Measurements from ENCODE around the gene CDKAL1. TPM values are rescaled to one million over a fixed set of nuclear protein-coding genes. Genes with fewer than 3 reads are reported as not detected.

Gene CDKAL1
- total RNA-seq, 1 donor from 2014 or later, result 11.2 TPM

DNA sequence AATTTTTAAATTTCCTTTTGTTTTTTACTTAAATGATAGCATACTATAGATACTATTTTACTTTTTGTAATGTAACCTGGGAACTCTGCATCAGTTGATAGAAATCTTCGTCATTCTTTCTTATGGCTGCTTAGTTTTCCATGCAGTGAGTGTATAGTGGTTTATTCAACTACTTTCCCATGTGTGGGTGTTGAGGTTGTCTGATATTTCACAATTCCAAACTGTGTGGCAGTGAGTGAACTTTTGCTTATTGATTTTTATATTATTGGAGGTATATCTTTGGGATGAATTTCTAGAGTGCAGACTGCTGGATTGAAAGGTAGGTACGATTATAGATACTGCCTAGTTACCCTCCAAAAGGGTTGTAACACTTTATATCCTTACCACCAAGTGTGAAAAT, 136.5 kb downstream of the CDKAL1 start:
- no peak for DNase-seq (ENCODE audit: extremely low read depth, low read depth, low spot score)

DNA sequence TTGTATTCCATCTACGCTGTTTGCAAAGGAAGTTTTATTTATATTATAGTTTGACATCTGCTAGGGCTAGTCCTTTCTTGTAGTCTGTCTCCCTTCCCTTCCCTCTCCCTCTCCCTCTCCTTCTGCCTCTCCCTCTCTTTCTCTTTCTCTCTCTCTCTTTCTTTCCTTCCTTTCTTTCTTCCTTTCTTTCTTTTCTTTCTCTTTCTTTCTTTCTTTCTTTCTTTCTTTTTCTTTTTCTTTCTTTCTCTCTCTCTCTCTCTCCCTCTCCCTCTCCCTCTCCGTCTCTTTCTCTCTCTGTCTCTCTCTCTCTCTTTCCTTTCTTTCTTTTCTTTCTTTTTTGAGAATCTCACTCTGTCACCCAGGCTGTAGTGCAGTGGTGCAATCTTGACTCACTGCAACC, 137.8 kb downstream of the CDKAL1 start:
- DNase-seq (ENCODE audit: extremely low read depth, low read depth, low spot score), result no peak

DNA sequence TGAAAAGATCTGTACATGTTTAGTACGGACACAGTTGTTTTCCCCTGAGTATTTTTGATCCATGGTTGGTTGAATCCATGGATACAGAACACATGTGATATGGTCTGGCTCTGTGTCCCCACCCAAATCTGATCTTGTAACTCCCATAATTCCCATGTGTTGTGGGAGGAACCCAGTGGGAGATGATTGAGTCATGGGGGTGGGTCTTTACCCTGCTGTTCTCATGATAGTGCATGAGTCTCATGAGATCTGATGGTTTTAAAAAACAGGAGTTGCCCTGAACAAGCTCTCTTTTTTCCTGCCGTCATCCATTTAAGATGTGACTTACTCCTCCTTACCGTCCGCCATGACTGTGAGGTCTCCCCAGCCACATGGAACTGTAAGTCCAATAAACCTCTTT, 139.2 kb downstream of the CDKAL1 start:
- no peak for DNase-seq (ENCODE audit: extremely low read depth, low read depth, low spot score)

DNA sequence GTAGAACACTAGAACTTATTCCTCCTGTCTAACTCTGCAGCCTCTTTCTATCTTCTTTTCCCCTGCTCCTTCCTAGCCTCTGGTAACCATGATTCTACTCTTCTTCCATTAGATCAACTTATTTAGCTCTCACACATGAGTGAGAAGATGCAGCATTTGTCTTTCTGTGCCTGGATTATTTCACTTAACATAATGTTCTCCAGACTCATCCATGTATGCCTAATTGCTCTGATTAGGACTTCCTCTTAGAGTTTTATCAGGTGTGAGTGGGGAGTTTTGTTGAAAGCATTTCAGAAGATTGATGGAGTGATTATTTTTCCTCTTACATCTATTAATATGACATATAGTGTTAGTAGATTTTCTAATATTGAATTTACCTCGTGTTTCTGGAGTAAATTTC, 140.4 kb downstream of the CDKAL1 start:
- DNase-seq (ENCODE audit: extremely low read depth, low read depth, low spot score), result no peak

DNA sequence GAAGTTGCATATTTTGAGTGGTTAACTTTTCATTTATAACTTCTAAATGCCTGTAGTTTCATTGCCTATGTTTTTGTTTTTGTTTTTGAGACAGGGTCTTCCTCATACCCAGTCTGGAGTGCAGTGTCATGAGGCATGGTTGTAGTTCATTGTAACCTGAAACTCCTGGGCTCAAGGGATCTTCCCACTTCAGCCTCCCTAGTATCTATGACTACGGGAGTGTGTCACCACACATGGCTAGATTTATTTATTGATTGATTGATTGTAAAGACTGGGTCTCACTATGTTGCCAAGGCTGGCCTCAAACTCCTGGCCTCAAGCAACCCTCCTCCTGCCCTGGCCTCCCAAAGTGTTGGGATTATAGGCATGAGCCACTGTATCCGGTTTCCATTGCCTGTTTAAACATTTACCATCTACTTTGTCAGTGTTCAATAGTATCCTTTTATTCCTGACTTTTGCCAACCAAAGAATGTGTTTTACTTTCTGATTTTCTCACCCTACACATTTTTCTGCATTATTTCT, 144.6 kb downstream of the CDKAL1 start:
- DNase-seq (ENCODE audit: extremely low read depth, low read depth, low spot score), result no peak

DNA sequence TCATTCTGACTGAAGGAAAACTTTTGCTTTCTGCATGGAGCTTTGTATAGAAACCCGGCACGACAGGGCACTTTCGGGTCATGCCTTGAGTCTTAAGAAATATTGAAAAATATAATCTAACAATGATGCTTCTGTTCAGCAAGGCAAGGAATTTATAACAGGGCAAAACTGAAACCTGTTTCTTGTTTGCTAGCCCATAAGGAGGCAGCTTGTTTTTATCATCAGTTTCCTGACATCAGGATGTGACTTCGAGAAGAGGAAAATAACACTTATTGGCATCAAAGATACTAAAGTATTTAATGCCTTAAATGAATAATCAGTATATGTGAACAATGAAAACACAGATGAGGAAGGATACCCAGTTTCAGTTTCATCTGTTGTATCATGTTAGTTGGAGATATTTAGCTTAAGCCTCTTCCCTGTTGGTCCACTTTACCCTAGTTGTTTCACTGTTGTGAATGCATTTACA, 146.5 kb downstream of the CDKAL1 start:
- no peak for DNase-seq (ENCODE audit: extremely low read depth, low read depth, low spot score)

DNA sequence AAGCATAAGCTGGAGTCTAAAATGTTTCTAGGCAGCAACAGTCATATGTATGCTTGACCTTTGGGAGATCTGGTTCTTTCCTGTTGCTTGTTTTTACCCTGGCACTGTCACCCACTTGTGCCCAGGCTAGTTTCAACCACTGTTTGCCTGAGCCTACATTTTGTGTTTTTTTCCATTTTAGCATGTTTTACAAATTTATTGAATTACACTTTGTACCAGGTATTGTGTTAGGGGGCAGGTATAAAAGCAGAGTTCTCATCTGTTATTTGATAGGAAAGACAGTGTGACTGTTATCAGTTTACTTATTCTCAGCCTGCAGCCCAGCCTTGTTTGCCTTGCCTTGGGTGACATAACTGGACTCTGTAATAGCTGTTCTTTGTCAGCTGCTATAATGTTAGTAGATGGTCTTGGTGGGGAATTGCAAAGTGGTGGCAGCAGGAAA, 147.0 kb downstream of the CDKAL1 start:
- DNase-seq (ENCODE audit: extremely low read depth, low read depth, low spot score), result no peak

DNA sequence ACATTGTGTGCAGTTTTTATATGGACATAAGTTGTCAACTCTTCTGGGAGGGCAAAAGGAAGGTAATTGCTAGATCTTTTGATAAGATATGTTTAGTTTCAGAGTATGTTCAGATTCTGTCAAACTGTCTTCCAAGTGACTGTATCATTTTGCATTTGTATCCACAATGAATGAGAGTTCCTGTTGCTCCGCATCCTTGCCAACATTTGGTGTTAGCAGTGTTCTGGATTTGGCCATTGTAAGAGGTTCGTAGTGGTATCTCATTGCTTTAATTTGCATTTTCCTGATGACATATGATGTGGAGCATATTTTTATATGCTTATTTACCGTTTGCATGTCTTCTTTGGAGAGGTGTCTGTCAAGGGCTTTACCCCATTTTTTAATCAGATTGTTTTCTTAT, 150.2 kb downstream of the CDKAL1 start:
- no peak for DNase-seq (ENCODE audit: extremely low read depth, low read depth, low spot score)

DNA sequence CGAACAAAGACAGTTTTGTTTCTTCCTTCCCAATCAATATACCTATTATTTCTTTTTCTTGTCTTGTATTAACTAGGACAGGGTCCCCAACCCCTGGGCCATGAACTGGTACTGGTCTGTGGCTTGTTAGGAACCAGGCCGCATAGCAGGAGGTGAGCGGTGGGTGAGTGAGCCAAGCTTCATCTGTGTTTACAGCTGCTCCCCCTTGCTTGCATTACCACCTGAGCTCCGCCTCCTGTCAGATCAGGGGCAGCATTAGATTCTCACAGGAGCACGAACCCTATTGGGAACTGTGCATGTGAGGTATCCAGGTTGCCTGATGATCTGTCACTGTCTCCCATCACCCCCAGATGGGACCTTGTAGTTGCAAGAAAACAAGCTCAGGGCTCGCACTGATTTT, 151.9 kb downstream of the CDKAL1 start:
- no peak for DNase-seq (ENCODE audit: extremely low read depth, low read depth, low spot score)

DNA sequence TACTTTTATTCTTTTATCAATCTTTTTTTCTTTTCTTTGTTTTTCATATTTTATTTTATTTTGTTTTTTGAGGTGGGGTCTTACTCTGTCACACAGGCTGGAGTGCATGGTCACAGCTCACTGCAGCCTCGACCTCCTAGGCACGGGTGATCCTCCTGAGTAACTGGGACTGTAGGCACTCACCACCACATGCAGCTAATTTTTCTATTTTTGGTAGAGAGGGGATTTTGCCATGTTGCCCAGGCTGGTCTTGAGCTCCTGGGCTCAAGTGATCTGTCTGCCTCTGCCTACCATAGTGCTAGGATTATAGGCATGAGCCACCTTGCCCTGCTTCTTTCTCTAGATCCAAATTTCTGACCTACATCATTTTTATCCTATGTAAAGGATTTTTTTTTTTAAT, 153.2 kb downstream of the CDKAL1 start:
- DNase-seq (ENCODE audit: extremely low read depth, low read depth, low spot score), result no peak

DNA sequence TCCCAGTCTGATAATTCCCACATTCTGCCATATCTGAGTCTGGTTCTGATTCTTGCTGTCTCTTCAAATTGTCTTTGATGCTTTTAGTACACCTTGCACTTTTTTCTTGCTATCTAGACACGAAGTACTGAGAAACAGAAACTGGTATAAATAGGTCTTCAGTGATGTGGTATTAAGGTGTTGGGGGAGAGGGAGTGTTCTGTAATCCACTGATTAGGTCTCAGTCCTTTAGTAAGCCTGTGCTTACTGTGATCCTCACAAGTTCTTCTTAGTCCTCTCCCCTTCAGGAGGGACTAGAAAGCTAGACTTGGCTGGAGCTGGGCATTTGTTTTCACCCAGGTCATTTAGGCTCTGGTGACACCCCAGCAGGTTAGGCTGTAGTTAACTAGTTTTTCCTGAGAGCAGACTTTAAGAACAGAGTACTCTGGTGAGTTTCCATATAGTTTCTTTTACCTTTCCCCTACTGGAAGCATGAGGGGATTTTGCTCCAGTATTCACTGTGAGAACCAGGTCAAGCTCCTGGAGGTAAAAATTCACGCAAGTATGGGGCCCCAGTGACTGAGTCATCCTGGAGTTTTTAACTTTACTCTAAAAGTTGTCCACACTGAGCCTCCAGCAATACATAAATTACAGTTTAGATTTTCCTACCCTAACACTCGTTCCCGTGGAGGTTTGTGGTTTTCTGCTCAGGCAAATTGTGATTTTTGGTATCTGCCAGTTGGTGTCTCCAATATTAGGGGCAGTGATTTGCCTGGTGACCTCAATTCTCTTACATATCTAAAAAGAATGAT, 154.6 kb downstream of the CDKAL1 start:
- no peak for DNase-seq (ENCODE audit: extremely low read depth, low read depth, low spot score)

DNA sequence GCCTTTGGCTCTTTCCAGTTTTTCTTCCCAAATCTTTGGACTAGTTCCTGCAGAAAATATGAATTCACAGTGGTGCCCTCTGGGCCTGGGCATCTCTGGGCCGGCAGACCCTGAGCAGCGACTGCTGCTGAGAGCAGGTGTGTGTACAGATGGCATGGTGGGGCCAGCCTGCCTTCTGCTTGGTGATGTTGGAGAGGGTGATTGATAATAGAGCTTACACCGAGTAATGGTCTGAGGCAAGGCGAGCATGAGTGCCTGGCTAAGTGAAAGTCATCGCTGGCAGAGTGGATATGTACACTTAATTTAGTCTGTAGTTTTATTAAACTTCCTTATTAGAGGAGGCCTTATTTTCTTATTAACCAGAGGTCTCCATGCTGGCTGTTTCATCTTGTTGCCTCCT, 156.9 kb downstream of the CDKAL1 start:
- DNase-seq (ENCODE audit: extremely low read depth, low read depth, low spot score), result no peak

DNA sequence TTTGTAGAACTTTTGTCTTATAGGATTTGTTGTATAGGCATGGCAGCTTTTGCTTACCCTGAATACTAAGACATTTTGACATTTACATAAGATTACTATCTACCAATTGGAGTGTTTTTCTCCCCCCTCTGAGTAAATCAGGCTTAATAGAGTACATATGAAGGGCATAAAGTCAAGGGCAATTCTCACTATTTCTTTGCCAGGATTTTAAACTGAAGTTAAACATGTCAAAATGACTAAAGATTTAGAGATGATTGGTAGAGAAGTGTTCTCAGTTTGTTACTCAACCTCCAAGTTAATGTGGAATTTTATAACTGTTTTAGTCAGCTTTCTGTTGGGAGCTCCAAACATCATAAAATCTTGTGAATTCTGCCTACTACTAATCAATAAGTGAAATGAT, 157.8 kb downstream of the CDKAL1 start:
- DNase-seq (ENCODE audit: extremely low read depth, low read depth, low spot score), result no peak

DNA sequence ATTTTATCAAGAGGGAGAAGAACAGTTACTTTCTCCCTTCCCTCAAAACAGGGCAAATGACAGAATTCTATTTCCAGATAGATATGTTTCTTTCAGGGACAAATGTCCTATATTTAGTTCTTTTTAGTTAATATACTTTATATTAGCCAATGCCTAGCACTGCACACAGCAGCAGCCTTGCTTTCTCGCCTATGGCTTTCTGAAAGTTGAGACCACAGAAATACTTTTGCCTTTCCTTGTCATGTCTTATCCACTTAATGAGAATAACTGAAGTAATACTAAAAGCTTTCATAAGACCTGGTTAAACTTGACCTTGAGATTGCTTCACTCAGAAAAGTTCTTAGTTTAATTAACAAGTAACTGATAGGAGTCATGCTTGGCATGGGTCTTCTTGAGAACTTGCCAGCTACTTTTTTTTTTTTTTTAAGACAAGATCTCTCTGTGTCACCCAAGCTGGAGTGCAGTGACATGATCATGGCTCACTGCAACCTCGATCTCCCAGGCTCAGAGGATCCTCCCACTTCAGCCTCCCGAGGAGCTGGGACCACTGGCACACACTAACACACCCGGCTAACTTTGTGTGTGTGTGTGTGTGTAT, 159.3 kb downstream of the CDKAL1 start:
- no peak for DNase-seq (ENCODE audit: extremely low read depth, low read depth, low spot score)

DNA sequence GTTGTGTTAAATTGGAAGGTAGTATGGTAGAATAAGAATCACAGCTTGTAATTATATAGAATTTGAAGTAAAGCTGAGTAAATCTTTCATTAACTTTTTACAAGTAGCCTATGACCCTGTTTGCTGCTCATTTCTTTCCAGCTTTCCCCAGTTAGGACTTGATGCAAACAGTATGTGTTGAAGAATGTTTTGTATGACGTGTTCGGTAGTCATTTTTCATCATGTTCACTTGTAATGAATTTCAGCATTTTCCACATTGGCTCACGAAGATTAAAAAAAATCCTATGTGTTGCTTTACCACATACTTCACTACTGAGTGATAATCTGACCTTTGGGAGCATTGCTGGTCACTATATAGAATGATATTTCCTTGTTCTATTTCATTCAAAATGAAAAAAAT, 162.4 kb downstream of the CDKAL1 start:
- no peak for DNase-seq (ENCODE audit: extremely low read depth, low read depth, low spot score)

DNA sequence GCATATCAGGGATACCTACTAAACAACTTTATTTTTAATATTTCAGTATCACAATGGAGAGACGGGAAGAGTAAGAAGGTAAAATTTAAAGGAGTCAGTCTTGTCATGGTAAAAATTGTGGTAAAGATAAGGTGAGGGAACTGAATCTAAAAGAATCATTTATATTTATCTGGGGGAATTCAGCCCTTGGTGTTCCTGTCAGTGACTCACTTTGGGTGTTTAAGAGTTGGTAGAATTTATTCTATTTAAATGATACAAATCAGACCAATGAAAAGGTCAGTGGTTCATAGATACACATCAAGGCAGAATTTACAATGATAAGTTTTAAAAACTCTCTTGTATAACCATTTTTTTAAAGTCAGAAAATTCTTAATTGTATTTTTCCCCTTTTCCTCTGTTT, 164.4 kb downstream of the CDKAL1 start:
- DNase-seq (ENCODE audit: extremely low read depth, low read depth, low spot score), result no peak

DNA sequence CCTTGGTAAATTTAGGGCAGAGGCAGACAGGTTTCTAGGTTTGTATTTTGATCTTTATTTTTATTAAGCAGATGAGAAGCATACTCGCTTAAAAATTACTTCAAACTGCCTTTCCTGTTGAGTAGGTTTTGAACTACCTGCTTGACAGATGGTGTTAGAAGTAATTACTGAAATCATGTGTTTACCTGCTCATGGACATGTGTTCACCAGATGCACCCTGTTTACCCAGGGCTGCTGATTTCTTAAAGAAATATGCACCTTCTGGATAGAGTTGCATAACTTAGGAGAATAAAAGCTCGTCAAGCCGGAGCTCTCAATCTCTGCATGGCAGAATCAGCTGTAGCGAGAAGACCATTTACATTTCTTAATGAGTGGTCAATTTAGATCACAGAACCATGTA, 165.1 kb downstream of the CDKAL1 start:
- no peak for DNase-seq (ENCODE audit: extremely low read depth, low read depth, low spot score)

DNA sequence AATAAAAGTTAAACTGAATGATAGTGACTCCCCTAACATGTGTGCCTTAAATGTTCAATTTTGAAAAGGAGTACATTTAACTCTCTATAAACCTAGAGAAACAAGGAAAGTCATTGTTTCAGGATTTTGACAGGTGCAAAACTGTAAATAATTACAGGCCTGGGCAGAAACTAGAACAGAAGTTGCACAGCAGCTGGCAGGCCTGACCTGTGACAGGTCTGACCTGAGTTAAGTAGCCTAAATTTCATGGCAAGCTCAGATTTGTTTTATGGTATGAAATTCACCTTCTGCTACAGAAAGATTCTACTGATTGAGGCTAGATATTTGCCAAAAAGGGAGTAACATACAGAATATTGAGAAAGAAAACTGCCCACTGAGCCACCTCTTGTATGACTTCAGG, 166.1 kb downstream of the CDKAL1 start:
- DNase-seq (ENCODE audit: extremely low read depth, low read depth, low spot score), result no peak

DNA sequence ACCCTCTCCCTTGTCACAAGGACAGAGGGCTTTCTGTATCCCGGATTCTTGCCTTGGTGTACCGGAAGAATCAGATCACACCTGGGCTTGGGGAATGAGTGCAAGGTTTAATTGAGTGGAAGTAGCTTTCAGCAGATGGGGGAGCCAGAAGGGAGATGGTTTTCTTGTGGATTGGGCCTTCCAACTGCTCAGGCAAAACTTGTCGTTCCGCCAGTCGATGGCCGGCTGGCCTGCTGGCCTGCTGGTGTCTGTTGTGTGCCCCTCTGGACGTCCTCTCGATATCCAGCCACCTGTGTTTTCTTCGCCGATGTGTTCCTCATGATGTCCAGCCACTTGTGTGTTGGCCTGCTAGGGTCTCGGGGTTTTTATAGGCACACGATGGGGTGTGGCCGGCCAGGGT, 168.1 kb downstream of the CDKAL1 start:
- no peak for DNase-seq (ENCODE audit: extremely low read depth, low read depth, low spot score)

DNA sequence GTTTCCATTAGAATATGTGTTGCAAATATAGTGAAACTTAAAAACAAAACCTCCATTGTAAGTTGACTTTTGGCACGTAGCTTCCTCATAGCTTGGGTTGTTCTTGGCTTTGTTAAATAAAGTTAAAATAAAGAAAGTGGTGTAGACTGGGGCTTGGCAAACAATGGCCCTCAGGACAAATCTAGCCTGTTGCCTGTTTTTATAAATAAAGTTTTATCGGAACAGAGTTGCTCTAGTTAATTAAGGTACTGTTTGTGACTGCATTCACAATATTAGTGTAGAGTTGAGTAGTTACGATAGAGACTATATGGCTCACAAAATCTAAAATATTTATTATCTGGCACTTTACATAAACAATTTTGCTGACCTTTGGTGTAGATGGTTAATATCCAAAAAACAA, 168.8 kb downstream of the CDKAL1 start:
- no peak for DNase-seq (ENCODE audit: extremely low read depth, low read depth, low spot score)

DNA sequence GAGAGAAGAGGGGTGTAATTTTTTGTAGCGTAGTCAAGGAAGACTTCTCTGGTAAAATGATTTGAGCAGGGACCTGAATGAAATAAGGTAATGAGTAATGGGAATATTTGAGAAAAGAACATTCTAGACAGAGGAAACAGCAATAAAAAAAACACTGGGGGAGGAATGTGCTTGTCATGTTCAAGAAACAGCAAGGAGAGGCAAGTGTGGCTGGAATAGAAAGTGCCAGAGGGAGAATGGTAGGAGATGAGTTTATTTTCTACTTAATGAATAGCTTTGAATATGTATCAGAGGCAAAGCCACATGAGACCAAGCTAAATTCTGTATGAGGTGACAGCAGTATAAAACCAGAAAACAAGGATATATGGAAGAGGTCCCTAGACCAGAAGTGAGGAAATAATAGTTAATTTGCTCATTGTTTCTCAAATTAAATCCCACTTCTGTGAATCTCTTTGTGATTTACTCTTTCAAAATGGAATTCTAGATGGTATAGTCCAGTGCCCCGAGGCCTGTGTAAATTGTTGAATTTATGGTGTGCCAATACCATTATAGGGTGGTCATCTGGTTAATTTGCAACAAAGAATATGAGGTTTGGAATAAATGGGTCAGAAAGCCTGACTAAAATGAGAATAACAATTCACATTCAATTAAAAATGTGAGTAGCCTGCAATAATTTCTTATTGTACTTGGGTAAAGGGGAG, 170.2 kb downstream of the CDKAL1 start:
- no peak for DNase-seq (ENCODE audit: extremely low read depth, low read depth, low spot score)

DNA sequence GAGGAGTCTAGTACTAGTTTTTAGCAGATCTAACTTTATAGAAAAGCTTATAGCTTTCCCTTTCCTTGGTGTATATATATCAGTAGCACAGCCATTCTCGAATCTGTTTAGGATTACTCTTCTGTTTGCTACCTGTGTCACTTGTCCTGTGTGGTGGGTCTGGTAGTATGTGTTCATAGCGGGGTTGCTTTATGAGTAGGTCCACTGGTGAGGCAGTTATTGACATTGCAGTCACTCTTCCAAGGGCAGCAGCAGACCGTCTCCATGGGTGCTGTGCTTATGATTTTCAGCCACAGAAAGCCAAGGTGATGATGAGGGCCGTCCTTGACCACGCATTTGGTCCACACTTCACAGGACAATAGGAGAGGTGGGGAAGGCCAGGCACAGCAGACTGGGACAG, 171.5 kb downstream of the CDKAL1 start:
- no peak for DNase-seq (ENCODE audit: extremely low read depth, low read depth, low spot score)

All from glomerular endothelial cell (primary cell).